ENCODE results near the gene BNC2. TPM values are rescaled to one million over a fixed set of nuclear protein-coding genes. Genes with fewer than 3 reads are reported as not detected.

BNC2 gene
- total RNA-seq, 2 experiments from 2014 or later: not detected

DNA sequence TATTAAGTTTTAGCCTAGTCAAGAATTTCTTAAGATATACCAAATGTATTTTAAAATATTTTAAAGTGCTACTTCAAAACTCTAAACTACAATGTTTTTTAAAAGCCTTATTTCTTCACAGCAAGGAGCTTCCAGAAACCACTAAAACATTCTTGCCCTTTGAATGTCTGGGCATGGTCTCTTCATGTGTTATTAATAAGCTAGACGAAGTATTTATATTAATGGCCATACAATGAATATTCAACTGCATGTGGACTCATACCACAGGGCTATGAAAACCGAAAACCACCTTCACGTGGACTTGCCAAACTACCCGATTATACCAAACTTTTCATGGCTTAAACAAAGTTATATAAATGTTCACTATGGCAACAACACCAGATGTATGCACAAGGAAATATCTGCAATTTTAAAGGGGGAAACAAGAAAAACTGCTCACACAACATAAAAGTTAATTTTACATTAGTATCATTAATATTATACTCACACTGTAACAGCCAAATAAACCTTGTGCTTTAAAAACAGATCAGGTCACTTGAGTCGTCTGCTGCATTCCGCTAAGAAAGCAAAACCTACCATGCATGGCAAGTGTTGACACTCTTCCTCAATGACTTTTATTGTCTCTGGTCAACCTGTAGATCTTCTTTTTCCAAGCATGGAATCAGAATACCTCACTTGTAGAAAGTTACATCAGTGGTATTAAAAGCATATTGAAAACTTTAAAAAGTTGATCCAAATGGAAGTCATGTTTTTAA lies 246.3 kb downstream of the BNC2 start:
- DNase-seq (ENCODE audit: low spot score): no peak
- Histone ChIP-seq H3K9me3 (ENCODE audit: low read length) (no peaks in the 10 kb centered on the region), H3K4me2 (ENCODE audit: low read length) (no peak overlapping the region), H3K79me2 (ENCODE audit: insufficient read depth, low read depth, low read length) (no peaks in the 10 kb centered on the region), H4K20me1 (ENCODE audit: insufficient read depth, low read length) (no peaks in the 10 kb centered on the region), H2AFZ (ENCODE audit: low read length) (no peak overlapping the region), H3K4me3 (ENCODE audit: low read depth, low read length, poor library complexity, severe bottlenecking) (no peak overlapping the region), H3K36me3 (ENCODE audit: insufficient read depth, low read length) (no peaks in the 10 kb centered on the region), H3K9me2 (ENCODE audit: insufficient read depth, low read length) (no peaks in the 10 kb centered on the region), H3K27ac (ENCODE audit: low read depth, low read length, poor library complexity, severe bottlenecking) (no peak overlapping the region), H3K4me1 (ENCODE audit: insufficient read depth, low read length, poor library complexity, severe bottlenecking) (no peaks in the 10 kb centered on the region)
- POLR2A ChIA-PET: interaction anchor here (0.6 kb wide), 2 partner anchors 1350 to 1855 kb away, joined by 3 read pairs; no protein-coding TSS in a partner anchor
- intact Hi-C loops (cut with micrococcal nuclease; ENCODE audit: unreplicated experiment): no loop called here
- BruUV-seq (replicated peaks): no TSS peak
- TF ChIP-seq EZH2phosphoT487 (IDR thresholded peaks at IDR 0.05; ENCODE audit: borderline replicate concordance, low read depth, low read length): no peak
- TF ChIP-seq, protein P1, sequence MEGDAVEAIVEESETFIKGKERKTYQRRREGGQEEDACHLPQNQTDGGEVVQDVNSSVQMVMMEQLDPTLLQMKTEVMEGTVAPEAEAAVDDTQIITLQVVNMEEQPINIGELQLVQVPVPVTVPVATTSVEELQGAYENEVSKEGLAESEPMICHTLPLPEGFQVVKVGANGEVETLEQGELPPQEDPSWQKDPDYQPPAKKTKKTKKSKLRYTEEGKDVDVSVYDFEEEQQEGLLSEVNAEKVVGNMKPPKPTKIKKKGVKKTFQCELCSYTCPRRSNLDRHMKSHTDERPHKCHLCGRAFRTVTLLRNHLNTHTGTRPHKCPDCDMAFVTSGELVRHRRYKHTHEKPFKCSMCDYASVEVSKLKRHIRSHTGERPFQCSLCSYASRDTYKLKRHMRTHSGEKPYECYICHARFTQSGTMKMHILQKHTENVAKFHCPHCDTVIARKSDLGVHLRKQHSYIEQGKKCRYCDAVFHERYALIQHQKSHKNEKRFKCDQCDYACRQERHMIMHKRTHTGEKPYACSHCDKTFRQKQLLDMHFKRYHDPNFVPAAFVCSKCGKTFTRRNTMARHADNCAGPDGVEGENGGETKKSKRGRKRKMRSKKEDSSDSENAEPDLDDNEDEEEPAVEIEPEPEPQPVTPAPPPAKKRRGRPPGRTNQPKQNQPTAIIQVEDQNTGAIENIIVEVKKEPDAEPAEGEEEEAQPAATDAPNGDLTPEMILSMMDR (conservative IDR thresholded peaks at IDR 0.05; ENCODE audit: low read length): no peak
- CTCF ChIA-PET (ENCODE audit: unreplicated experiment): no interaction called here

DNA sequence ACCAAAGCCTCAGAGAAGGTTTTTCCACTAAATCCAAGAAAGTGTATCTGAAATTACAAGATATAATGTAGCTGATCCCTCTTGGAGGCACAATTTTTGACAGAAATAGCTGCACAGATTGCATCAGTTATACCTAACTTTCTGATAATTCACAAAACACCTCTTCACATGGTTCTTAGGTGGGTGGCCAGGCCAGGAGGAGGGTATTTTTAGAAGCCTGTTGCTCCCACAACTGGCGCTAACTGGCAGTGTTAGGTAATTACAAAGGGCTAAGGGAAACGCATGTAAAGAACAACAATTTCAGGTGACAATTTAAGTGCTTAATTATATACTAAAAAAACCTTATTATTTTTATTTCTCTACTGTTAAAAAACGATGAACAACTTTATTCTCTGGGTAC lies 247.9 kb downstream of the BNC2 start:
- Histone ChIP-seq H3K27ac (ENCODE audit: low read depth, low read length, poor library complexity, severe bottlenecking) (no peak overlapping the region), H3K9me2 (ENCODE audit: insufficient read depth, low read length) (no peaks in the 10 kb centered on the region), H3K9me3 (ENCODE audit: low read length) (no peaks in the 10 kb centered on the region), H3K4me1 (ENCODE audit: insufficient read depth, low read length, poor library complexity, severe bottlenecking) (no peaks in the 10 kb centered on the region), H3K4me2 (ENCODE audit: low read length) (no peak overlapping the region), H3K36me3 (ENCODE audit: insufficient read depth, low read length) (no peaks in the 10 kb centered on the region), H4K20me1 (ENCODE audit: insufficient read depth, low read length) (no peaks in the 10 kb centered on the region), H3K4me3 (ENCODE audit: low read depth, low read length, poor library complexity, severe bottlenecking) (no peak overlapping the region), H3K79me2 (ENCODE audit: insufficient read depth, low read depth, low read length) (no peaks in the 10 kb centered on the region), H2AFZ (ENCODE audit: low read length) (no peak overlapping the region)
- no peak for TF ChIP-seq EZH2phosphoT487 (IDR thresholded peaks at IDR 0.05; ENCODE audit: borderline replicate concordance, low read depth, low read length)
- TF ChIP-seq, protein P1 (conservative IDR thresholded peaks at IDR 0.05; ENCODE audit: low read length): no peak
- BruUV-seq (replicated peaks): no TSS peak
- DNase-seq (ENCODE audit: low spot score): no peak
- ChIA-PET CTCF (ENCODE audit: unreplicated experiment) (no interaction called here), POLR2A (no interaction called here)
- intact Hi-C loops (cut with micrococcal nuclease; ENCODE audit: unreplicated experiment): no loop called here

DNA sequence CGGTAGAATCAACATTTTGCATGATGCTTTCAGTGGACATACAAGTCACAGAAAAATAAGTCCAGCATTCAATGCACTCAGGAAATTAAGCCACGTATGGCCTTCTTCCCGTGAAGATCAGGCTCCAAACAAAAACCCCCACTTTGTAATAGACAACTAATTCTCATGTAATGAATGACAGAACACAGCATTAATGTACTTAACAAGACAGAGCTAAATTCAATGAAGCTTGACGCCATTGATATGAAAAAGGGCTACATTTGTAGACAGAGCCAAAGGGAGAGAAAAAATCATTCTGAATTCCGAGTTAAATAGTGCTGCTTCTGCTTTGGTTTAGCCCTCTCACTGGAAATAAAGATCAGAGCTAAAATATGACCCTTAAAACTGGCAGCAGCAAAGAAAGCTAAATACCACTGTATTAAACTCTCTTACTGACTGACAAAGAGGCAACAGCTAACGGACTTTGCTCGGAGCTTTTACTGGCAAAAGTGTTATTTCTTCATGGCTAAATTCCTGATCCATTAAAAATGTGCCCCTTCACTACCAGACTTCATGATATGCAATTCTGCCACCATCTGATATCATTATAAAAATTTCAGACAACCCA lies 250.5 kb downstream of the BNC2 start:
- H4K20me1 ChIP-seq (ENCODE audit: insufficient read depth, low read length): no peaks in the 10 kb centered on the region
- H3K4me1 ChIP-seq (ENCODE audit: insufficient read depth, low read length, poor library complexity, severe bottlenecking): no peaks in the 10 kb centered on the region
- intact Hi-C loops (cut with micrococcal nuclease; ENCODE audit: unreplicated experiment): no loop called here
- H3K9me3 ChIP-seq (ENCODE audit: low read length): no peaks in the 10 kb centered on the region
- BruUV-seq (replicated peaks): no TSS peak
- TF ChIP-seq, protein P1 (conservative IDR thresholded peaks at IDR 0.05; ENCODE audit: low read length): no peak
- no peak for TF ChIP-seq EZH2phosphoT487 (IDR thresholded peaks at IDR 0.05; ENCODE audit: borderline replicate concordance, low read depth, low read length)
- no peak overlapping the region for H3K4me3 ChIP-seq (ENCODE audit: low read depth, low read length, poor library complexity, severe bottlenecking)
- H3K79me2 ChIP-seq (ENCODE audit: insufficient read depth, low read depth, low read length): no peaks in the 10 kb centered on the region
- H2AFZ ChIP-seq (ENCODE audit: low read length): no peak overlapping the region
- no peak for DNase-seq (ENCODE audit: low spot score)
- ChIA-PET POLR2A (no interaction called here), CTCF (ENCODE audit: unreplicated experiment) (no interaction called here)
- no peaks in the 10 kb centered on the region for H3K9me2 ChIP-seq (ENCODE audit: insufficient read depth, low read length)
- H3K36me3 ChIP-seq (ENCODE audit: insufficient read depth, low read length): no peaks in the 10 kb centered on the region
- no peak overlapping the region for H3K27ac ChIP-seq (ENCODE audit: low read depth, low read length, poor library complexity, severe bottlenecking)
- no peak overlapping the region for H3K4me2 ChIP-seq (ENCODE audit: low read length)

Measured in OCI-LY7 (cell line).